MCF 10A (cell line): ENCODE measurements around the gene UNC79. TPM values are rescaled to one million over a fixed set of nuclear protein-coding genes. Genes with fewer than 3 reads are reported as not detected.
"Not testable (repeated sequence)": the region's sequence is repeated elsewhere in the genome, so short reads cannot be mapped to it uniquely, and the experiment has no call there.

Experiments
- Bru-seq: library from RNA; stranded (reverse); fragments of 400-500 nt; gene quantifications from one replicate; lab custom pipeline; 2021; lab: Mats Ljungman, UMichigan
- BruChase-seq, 2 experiments: library from RNA; stranded (reverse); fragments of 400-500 nt; gene quantifications; one replicate each; lab custom pipeline; 2021; lab: Mats Ljungman, UMichigan
- BruUV-seq: library from RNA; stranded (reverse); fragments of 400-500 nt; replicated peaks from 2 replicates; lab custom pipeline; 2021; lab: Mats Ljungman, UMichigan
- CTCF ChIA-PET: fragments of 300-600 bp; sonication (Branson Sonifier 250); formaldehyde crosslinking; extraction: SDS; loops from one replicate; lab custom pipeline; 2021; ENCODE audit warnings: antibody characterized with exemption, inconsistent platforms; lab: Yijun Ruan, JAX
- POLR2A ChIA-PET: fragments of 300-600, 350-650 bp; sonication (Branson Sonifier 250); formaldehyde crosslinking; extraction: SDS; loops from one replicate; lab custom pipeline; 2020; ENCODE audit warnings: antibody characterized with exemption, inconsistent platforms; lab: Yijun Ruan, JAX
- DNase-seq: peaks from one replicate; pipeline ENCODE4 v3.0.0-alpha.2; 2018; ENCODE audit not compliant: unreplicated experiment
- H3K27ac Mint-ChIP-seq: one replicate; pipeline ENCODE4 v1.8.0; 2022; ENCODE audit warnings: mild to moderate bottlenecking, low read depth, mixed read lengths; ENCODE audit not compliant: unreplicated experiment
- H3K27me3 Mint-ChIP-seq: one replicate; pipeline ENCODE4 v1.8.0; 2022; ENCODE audit warnings: mixed read lengths; ENCODE audit not compliant: insufficient read depth, unreplicated experiment
- H3K36me3 Mint-ChIP-seq: one replicate; pipeline ENCODE4 v1.8.0; 2022; ENCODE audit warnings: mild to moderate bottlenecking, moderate library complexity, mixed read lengths; ENCODE audit not compliant: insufficient read depth, unreplicated experiment
- H3K4me1 Mint-ChIP-seq: one replicate; pipeline ENCODE4 v1.8.0; 2022; ENCODE audit warnings: mixed read lengths; ENCODE audit not compliant: insufficient read depth, unreplicated experiment
- H3K4me3 Mint-ChIP-seq: one replicate; pipeline ENCODE4 v1.8.0; 2022; ENCODE audit warnings: mild to moderate bottlenecking, moderate library complexity, mixed read lengths; ENCODE audit not compliant: unreplicated experiment
- H3K9me3 Mint-ChIP-seq: one replicate; pipeline ENCODE4 v1.8.0; 2022; ENCODE audit warnings: mixed read lengths; ENCODE audit not compliant: unreplicated experiment
- CTCF ChIP-seq: fragments of 200-600 bp; IDR thresholded peaks from one replicate; pipeline ENCODE4 v1.8.0; 2022; ENCODE audit warnings: antibody characterized with exemption, mild to moderate bottlenecking; ENCODE audit not compliant: unreplicated experiment
- intact Hi-C: fragments of 100-400 bp; cut with micrococcal nuclease; formaldehyde crosslinking; loops from 2 replicates; pipeline ENCODE4 v1.14.1; 2022
- long read RNA-seq: library from polyadenylated mRNA; stranded (forward); transcript quantifications from one replicate; pipeline ENCODE4 v2.0.0, GENCODE V29; 2022
- total RNA-seq: library from RNA; stranded (reverse); gene quantifications from 2 replicates; pipeline ENCODE4 v1.2.3, GENCODE V29; 2022

UNC79 gene
- total RNA-seq (0.05 TPM in 2 replicates), Bru-seq, nascent RNA (percentile 14 among the genes with signal in this experiment), BruChase-seq, experiment 1, labeled RNA remaining after a 6-hour chase (percentile 24 among the genes with signal in this experiment), BruChase-seq, experiment 2, labeled RNA remaining after a 2-hour chase (percentile 22 among the genes with signal in this experiment)
- long read RNA-seq, partial matches to known transcripts: 0 of 1 reads
- long read RNA-seq, other reads (novel, unspliced or antisense): 1 of 1 reads

GRCh38 chr14:93430315-93431035, at the start of gene UNC79:
TSS of gene UNC79 (plus strand) at chr14:93430939. CDS start at chr14:93431030, 91 bp downstream.
- ChIA-PET CTCF (no interaction called here), POLR2A (no interaction called here)
- no peak within 1 kb of the TSS for H3K27ac Mint-ChIP-seq
- no peak for DNase-seq
- intact Hi-C loops: no loop called here
- no peaks in the 10 kb centered on the region for H3K4me1 Mint-ChIP-seq
- no TSS peak for BruUV-seq
- H3K36me3 Mint-ChIP-seq: no peaks in the 10 kb centered on the region
- TF ChIP-seq CTCF: no peak
- no peak within 1 kb of the TSS for H3K4me3 Mint-ChIP-seq
- peaks cover 66% of the 10 kb centered on the region for H3K27me3 Mint-ChIP-seq
- peaks cover 13% of the 10 kb centered on the region for H3K9me3 Mint-ChIP-seq

GRCh38 chr14:93381644-93382043, 49.1 kb upstream of the UNC79 start:
- no peaks in the 10 kb centered on the region for H3K36me3 Mint-ChIP-seq
- no peak overlapping the region for H3K27ac Mint-ChIP-seq
- no TSS peak for BruUV-seq
- POLR2A ChIA-PET: no interaction called here
- no peak overlapping the region for H3K4me3 Mint-ChIP-seq
- CTCF ChIA-PET: no interaction called here
- intact Hi-C loops: no loop called here
- no peaks in the 10 kb centered on the region for H3K9me3 Mint-ChIP-seq
- peaks cover 99% of the 10 kb centered on the region for H3K27me3 Mint-ChIP-seq
- DNase-seq: no peak
- no peak for TF ChIP-seq CTCF
- no peaks in the 10 kb centered on the region for H3K4me1 Mint-ChIP-seq

- peaks cover 100% of the 10 kb centered on the region for H3K27me3 Mint-ChIP-seq
- DNase-seq, BruUV-seq, POLR2A ChIA-PET, H3K9me3 Mint-ChIP-seq, intact Hi-C loops, CTCF ChIA-PET, H3K36me3 Mint-ChIP-seq, H3K4me1 Mint-ChIP-seq, H3K27ac Mint-ChIP-seq, H3K4me3 Mint-ChIP-seq: not testable (repeated sequence)
Observed at GRCh38 chr14:93384256-93384655, 46.5 kb upstream of the UNC79 start.

GRCh38 chr14:93395231-93395630, 35.5 kb upstream of the UNC79 start:
- Mint-ChIP-seq H3K36me3 (no peaks in the 10 kb centered on the region), H3K9me3 (no peaks in the 10 kb centered on the region), H3K4me3 (no peak overlapping the region), H3K27me3 (peaks cover 78% of the 10 kb centered on the region), H3K4me1 (no peaks in the 10 kb centered on the region), H3K27ac (no peak overlapping the region)
- intact Hi-C loops: no loop called here
- POLR2A ChIA-PET: no interaction called here
- TF ChIP-seq CTCF: no peak
- no peak for DNase-seq
- no TSS peak for BruUV-seq
- CTCF ChIA-PET: no interaction called here
